Right lobe of liver (tissue), 4 donors: Measurements from ENCODE around the gene GTF2A1.

Experiments used
- POLR2A ChIP-seq: fragments of 450-650 bp; IDR thresholded peaks from one replicate; pipeline ENCODE4 v1.6.1; 2017; ENCODE audit warnings: antibody characterized with exemption, mild to moderate bottlenecking
- TF ChIP-seq, protein P1 (sequence below), 4 donors: fragments of 200-600 bp in 3 of 4; fragments of 450-650 bp in 1 of 4; IDR thresholded peaks; one replicate each; pipeline versions ENCODE4 v1.5.1 to v1.8.0; 2016 to 2022; ENCODE audit warnings: antibody characterized with exemption in 4 of 4, mild to moderate bottlenecking in 2 of 4
- donor health status: DM: no; HTN: no; CAD: no.
- donor health status: DM: no; HTN: no; CAD: no.
- donor health status: DM: no; HTN: yes; CAD: no.

GRCh38 chr14:81170829-81171195 lies 49.9 kb downstream of the GTF2A1 start:
- TF ChIP-seq, protein P1, sequence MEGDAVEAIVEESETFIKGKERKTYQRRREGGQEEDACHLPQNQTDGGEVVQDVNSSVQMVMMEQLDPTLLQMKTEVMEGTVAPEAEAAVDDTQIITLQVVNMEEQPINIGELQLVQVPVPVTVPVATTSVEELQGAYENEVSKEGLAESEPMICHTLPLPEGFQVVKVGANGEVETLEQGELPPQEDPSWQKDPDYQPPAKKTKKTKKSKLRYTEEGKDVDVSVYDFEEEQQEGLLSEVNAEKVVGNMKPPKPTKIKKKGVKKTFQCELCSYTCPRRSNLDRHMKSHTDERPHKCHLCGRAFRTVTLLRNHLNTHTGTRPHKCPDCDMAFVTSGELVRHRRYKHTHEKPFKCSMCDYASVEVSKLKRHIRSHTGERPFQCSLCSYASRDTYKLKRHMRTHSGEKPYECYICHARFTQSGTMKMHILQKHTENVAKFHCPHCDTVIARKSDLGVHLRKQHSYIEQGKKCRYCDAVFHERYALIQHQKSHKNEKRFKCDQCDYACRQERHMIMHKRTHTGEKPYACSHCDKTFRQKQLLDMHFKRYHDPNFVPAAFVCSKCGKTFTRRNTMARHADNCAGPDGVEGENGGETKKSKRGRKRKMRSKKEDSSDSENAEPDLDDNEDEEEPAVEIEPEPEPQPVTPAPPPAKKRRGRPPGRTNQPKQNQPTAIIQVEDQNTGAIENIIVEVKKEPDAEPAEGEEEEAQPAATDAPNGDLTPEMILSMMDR (IDR thresholded peaks at IDR 0.05): no peak
- no peak for TF ChIP-seq POLR2A
